ENCODE results near the gene C2CD3.

C2CD3 gene

GRCh38 chr11:74037309-74037708, 133.5 kb downstream of the C2CD3 start:
- CTCF ChIA-PET: interaction anchor here (0.7 kb wide), 2 partner anchors 10 to 19 kb away, joined by 7 read pairs; no protein-coding TSS in a partner anchor
- peak; percentile 55 for DNase-seq (ENCODE audit: low spot score)
- no peak overlapping the region for H3K27ac ChIP-seq
- no peak for TF ChIP-seq CTCF (conservative IDR thresholded peaks at IDR 0.05; ENCODE audit: low read depth)
- POLR2A ChIA-PET (ENCODE audit: low non-redundant PET): interaction anchor here (0.7 kb wide), 1 partner anchor 13 kb away, joined by 3 read pairs; no protein-coding TSS in a partner anchor

- H3K27ac ChIP-seq: no peak overlapping the region
- DNase-seq (ENCODE audit: low spot score): no peak
- CTCF ChIA-PET: no interaction called here
- POLR2A ChIA-PET (ENCODE audit: low non-redundant PET): no interaction called here
- no peak for TF ChIP-seq CTCF (conservative IDR thresholded peaks at IDR 0.05; ENCODE audit: low read depth)
Observed at GRCh38 chr11:74035264-74035663, 135.5 kb downstream of the C2CD3 start.

GRCh38 chr11:74033046-74033445, 137.8 kb downstream of the C2CD3 start:
- CTCF ChIA-PET: no interaction called here
- no peak overlapping the region for H3K27ac ChIP-seq
- no peak for TF ChIP-seq CTCF (conservative IDR thresholded peaks at IDR 0.05; ENCODE audit: low read depth)
- no peak for DNase-seq (ENCODE audit: low spot score)
- POLR2A ChIA-PET (ENCODE audit: low non-redundant PET): no interaction called here

GRCh38 chr11:74030723-74031676, 139.8 kb downstream of the C2CD3 start:
- TF ChIP-seq CTCF (conservative IDR thresholded peaks at IDR 0.05; ENCODE audit: low read depth): no peak
- ChIA-PET POLR2A (ENCODE audit: low non-redundant PET) (no interaction called here), CTCF (no interaction called here)
- DNase-seq (ENCODE audit: low spot score): no peak
- no peak overlapping the region for H3K27ac ChIP-seq

GRCh38 chr11:74025467-74026166, 145.2 kb downstream of the C2CD3 start:
- peak; percentile 36 for DNase-seq (ENCODE audit: low spot score)
- no peak overlapping the region for H3K27ac ChIP-seq
- CTCF ChIA-PET: no interaction called here
- TF ChIP-seq CTCF (conservative IDR thresholded peaks at IDR 0.05; ENCODE audit: low read depth): no peak
- POLR2A ChIA-PET (ENCODE audit: low non-redundant PET): no interaction called here

- ChIA-PET CTCF (no interaction called here), POLR2A (ENCODE audit: low non-redundant PET) (no interaction called here)
- H3K27ac ChIP-seq: no peak overlapping the region
- no peak for DNase-seq (ENCODE audit: low spot score)
- TF ChIP-seq CTCF (conservative IDR thresholded peaks at IDR 0.05; ENCODE audit: low read depth): no peak
Observed at GRCh38 chr11:74024261-74025029, 146.4 kb downstream of the C2CD3 start.
